OCI-LY1 (cell line): ENCODE results near the gene ARHGEF12.

Experiments used
- CTCF ChIP-seq: fragments of 200-600 bp; sonication (generic), shearing (Covaris generic); IDR thresholded peaks from 2 replicates; pipeline ENCODE4 v1.5.1; 2017; ENCODE audit warnings: mild to moderate bottlenecking, antibody characterized with exemption, low read length, moderate library complexity, mixed read lengths
- EZH2 ChIP-seq: fragments of 200-600 bp; sonication (generic), shearing (Covaris generic); IDR thresholded peaks from 2 replicates; pipeline ENCODE4 v1.8.0; 2017; ENCODE audit warnings: borderline replicate concordance, mixed run types, mild to moderate bottlenecking, antibody characterized with exemption, low read length, moderate library complexity, mixed read lengths

GRCh38 chr11:120455487-120455886 is 119.3 kb downstream of the ARHGEF12 start:
- no peak for TF ChIP-seq EZH2
- no peak for TF ChIP-seq CTCF
